ENCODE results near the gene MYO5B.

Gene MYO5B

GRCh38 chr18:50061876-50062517 lies 132.9 kb downstream of the MYO5B start:
- peak; percentile 6 for DNase-seq

DNA sequence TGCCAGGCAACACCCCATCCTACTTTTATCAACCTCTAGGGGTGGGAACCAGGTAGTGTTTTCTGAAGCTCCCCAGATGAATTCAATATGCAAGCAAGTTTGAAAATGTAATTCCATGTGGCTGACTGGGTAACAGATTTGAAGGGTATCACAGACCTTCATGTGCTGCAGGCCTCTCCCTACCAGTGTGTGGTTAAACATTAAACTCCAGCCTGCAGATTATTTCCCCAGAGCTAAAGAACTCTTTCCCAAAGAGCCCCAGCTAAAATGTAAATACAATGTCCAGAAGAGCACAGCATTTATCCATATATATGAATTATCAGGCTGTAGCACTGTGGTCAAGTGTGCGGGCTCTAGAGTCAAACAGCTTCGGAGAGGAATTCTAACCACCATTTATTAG lies 134.1 kb downstream of the MYO5B start:
- DNase-seq: no peak

DNA sequence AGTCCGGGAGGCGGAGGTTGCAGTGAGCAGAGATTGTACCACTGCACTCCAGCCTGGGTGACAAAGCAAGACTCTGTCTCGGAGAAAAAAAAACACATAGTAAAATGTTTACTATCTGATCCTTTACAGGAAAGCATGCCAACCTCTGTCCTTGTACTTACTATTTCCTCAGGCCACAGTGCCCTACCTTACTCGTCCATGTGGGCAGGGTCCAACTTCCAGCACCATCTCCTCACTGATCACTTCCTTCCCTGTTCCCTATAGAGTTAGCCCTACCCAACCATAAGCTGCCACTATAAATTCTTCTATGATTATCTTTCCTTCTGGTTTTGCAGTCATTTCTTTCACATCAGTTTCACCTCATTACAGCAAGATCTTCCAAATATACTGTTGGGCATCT lies 136.2 kb downstream of the MYO5B start:
- no peak for DNase-seq

DNA sequence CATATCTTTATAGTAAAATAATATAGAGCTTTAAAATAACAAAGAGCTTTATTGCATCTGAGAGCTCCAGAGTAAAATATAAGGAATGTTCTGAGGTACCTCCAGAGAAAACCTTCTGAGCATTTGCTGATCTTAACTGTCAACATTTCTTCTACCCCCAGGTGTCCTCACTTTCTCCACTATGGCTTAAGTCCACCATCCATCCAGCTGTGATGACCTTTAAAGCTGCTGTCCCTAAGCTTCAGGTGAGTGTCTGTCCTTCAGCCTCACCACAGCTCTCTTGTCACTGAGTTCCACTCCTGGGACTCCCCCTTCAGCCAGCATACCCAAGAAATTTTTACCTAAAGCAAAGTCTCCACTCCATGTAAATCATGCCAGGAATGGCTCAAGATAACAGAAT lies 137.9 kb downstream of the MYO5B start:
- no peak for DNase-seq

GRCh38 chr18:50056185-50056584 lies 138.8 kb downstream of the MYO5B start:
- DNase-seq: no peak

DNA sequence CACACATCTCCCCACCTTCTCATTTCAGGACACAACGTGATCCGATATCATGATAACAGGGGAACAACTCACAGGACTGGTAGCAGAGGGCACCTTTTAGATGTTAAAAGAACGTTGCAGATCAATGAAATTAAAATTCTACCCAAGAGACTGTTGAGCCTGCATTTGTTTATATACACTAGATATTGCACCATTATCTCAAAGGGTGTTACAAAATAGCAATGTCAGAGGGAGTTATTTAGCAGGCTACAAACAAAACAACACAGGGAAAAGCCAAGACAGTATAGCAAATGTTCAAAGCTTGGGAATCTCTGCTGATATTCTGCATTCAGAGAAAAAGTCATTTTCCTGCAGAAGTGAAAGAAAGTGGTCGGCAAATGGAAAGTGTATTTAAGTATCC lies 139.5 kb downstream of the MYO5B start:
- DNase-seq: no peak

DNA sequence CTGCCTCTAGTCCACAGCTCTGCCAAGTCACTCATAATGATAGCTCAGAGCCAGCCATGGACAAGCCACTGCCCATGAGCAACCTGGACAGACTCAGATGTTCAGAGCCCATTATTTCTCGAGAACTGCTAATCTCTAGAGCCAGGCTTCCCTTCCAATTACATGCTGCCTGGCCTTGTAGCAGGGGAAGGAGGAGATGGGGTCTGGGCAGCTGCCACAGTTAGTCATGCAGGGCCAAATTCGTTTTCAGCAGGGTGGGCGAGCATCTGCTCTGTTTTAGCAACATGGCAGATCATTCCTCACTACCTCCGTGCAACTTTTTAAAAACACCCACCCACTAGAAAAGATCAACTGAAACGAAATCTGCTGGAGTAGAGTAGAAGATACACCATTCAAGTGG lies 141.8 kb downstream of the MYO5B start:
- DNase-seq: no peak

GRCh38 chr18:50051288-50051687 lies 143.7 kb downstream of the MYO5B start:
- DNase-seq: peak; percentile 11

- DNase-seq: no peak
These were observed 149.8 kb downstream of the MYO5B start for GRCh38 chr18:50045126-50045525.

DNA sequence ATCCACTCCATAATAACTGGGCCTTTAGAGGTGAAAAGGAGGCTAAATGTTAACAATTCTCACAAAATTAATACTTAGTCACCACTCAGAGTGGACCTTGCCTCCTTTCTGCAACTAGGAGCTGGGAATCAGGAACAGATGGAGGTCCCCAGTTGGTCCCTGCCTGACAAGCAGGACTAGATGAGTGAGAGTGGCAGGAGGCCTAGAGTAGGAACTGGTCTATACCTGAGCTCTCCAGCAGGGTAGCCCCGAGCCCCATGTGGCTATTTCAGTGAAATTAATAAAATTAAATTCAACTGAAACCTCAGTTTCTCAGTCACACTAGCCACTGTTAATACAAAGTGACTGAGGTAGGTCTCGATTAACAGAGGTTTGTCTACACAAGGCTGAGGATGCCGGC lies 150.5 kb downstream of the MYO5B start:
- no peak for DNase-seq

- no peak for DNase-seq
These were observed 152.3 kb downstream of the MYO5B start for GRCh38 chr18:50042611-50043010.

- no peak for DNase-seq
These were observed 155.2 kb downstream of the MYO5B start for GRCh38 chr18:50039746-50040145.

GRCh38 chr18:50038448-50038847 lies 156.5 kb downstream of the MYO5B start:
- peak; percentile 20 for DNase-seq

DNA sequence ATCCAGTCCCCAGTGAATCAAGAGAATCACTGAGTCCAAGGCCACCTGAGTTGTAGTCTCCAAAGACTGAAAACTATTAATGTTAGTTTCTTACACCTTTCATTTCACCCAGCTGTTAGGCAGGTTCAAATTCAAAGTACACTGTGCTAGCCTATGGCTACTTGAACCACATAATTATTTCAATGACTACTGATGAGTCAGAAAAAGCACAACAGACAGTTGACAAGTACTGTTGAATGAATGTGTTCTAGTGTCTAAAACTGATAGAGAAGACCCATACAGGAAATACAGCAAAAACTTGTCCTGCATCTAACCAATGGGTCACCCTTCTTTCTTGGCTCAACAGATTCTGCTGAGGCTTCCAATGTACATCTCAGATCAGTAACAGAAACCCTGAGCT lies 160.9 kb downstream of the MYO5B start:
- no peak for DNase-seq

GRCh38 chr18:50033004-50033403 lies 161.9 kb downstream of the MYO5B start:
- no peak for DNase-seq

- DNase-seq: no peak
These were observed 164.8 kb downstream of the MYO5B start for GRCh38 chr18:50030146-50030545.

DNA sequence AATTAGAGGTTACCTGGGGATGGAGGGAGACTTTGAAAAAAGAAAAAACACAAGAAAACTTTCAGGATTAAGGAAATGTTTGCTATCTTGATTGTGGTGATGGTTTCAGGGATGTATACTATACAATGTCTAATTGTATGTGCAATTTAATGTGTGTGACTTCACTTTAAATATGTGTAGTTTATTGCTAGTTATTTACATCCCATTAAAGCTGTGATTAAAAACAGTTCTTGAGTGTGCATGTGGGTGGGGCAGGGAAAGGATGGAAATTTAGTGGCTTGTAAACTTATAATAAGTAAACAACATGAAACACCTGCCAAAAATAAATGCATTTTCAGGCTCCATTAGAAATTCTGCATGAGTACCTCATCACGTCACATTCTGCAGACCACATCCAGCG lies 167.0 kb downstream of the MYO5B start:
- DNase-seq: no peak

GRCh38 chr18:50024466-50024865 lies 170.5 kb downstream of the MYO5B start:
- no peak for DNase-seq

GRCh38 chr18:50022985-50023384 lies 172.0 kb downstream of the MYO5B start:
- DNase-seq: no peak

DNA sequence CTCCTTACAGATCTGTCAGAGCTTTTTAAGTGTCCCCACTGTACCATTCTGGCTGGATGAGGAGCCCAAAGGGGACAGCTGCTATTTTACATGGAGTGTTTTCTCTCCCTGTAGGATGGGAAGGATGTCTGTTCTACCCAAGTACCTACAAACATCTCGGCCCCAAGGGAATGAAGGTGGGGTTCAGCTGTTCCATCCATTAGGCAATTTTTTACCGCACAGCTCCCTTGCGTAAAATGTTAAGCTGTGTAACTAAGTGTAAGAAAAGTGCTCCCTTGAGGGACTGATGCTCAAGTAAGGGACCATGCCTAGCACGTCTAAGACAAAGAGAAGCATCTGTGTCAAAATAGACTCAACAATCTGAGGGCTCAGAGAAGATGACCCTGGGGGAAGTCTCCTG lies 180.3 kb downstream of the MYO5B start:
- DNase-seq: no peak

DNA sequence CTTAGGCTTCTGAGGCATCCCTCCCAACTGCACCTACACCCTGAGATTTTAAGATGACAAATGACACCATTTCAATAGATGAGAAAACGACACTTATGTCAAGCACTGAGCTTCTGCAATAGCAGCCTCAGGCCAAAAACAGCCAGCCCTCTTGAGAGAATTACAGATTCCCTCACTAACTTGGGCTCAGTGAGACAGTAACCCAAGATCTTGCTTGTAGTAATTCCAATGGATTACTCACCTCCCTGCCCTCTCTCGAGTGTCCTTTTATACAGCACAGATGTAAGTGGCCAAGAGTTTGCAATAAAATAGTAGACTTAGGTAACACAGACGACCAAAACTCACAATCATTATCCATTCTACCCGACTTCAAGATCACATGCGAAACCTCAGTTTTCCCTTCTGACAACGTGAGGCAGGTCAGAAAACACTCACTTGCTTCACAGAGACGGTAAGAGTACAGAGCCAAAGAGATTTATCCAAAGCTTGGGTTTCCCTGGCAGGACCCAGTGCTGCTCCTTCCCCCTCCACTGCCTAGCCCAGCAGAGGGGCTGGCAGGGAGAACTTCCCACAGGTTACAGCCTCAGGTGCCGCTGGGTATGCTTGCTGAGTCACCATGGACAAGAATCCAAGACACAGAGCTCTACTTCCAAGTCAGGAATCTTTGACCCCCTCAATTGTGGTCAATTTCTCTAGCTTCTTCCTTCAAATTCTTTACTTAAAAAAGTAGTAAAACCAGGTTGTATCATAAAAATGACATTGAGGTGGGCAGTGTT lies 181.4 kb downstream of the MYO5B start:
- DNase-seq: no peak

- no peak for DNase-seq
These were observed 183.0 kb downstream of the MYO5B start for GRCh38 chr18:50011813-50012435.

GRCh38 chr18:50009773-50010335 lies 185.1 kb downstream of the MYO5B start:
- DNase-seq: peak; percentile 35

DNA sequence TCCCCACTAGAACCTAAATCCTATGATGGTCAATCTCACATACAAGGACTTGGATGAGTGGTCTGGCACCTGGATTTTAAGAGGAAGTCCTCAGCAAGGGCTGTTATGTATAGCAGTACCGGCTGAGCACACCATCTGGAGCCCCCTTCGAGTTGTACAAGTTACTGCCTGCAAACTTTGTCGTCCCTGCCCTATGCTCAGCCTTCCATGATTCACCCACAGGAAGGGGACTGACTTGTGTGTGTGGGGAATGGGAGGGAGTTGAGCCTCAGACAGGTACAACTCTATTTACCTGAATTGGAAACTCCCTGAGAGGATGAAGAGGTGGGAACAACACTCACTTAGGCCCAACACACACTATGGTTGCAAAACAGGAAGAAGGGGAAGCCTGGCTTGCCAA lies 186.6 kb downstream of the MYO5B start:
- DNase-seq: no peak
